ENCODE data around the gene POU2AF1.

DNA sequence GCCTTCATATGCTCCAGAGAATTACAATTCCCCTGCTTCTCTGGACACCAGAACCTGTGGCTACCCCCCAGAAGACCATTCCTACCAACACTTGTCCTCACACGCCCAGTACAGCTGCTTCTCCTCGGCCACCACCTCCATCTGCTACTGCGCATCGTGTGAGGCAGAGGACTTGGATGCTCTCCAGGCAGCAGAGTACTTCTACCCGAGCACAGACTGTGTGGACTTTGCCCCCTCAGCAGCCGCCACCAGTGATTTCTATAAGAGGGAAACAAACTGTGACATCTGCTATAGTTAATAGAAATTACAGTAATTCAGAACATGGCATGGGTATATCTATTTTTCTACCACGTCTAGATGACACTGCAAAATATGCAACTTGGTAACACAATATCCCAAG is 70.9 kb downstream of the POU2AF1 start:
- TF ChIP-seq FOXM1 (IDR thresholded peaks at IDR 0.05; ENCODE audit: borderline replicate concordance, low read depth) (no peak), CEBPB (IDR thresholded peaks at IDR 0.05) (no peak), YY1 (IDR thresholded peaks at IDR 0.05; ENCODE audit: low read depth) (no peak), ZBTB7A (IDR thresholded peaks at IDR 0.05; ENCODE audit: low read depth) (no peak), EP300 (IDR thresholded peaks at IDR 0.05; ENCODE audit: borderline replicate concordance) (no peak), TCF12 (IDR thresholded peaks at IDR 0.05; ENCODE audit: low read depth) (no peak), EGR1 (IDR thresholded peaks at IDR 0.05) (no peak), RAD21 (IDR thresholded peaks at IDR 0.05; ENCODE audit: low read depth) (no peak), REST (IDR thresholded peaks at IDR 0.05; ENCODE audit: low read depth) (no peak), TAF1 (IDR thresholded peaks at IDR 0.05; ENCODE audit: low read depth) (no peak), USF1 (IDR thresholded peaks at IDR 0.05) (no peak)
- TF ChIP-seq, protein P1, sequence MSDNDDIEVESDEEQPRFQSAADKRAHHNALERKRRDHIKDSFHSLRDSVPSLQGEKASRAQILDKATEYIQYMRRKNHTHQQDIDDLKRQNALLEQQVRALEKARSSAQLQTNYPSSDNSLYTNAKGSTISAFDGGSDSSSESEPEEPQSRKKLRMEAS (IDR thresholded peaks at IDR 0.05): no peak
